GM19023 (cell line): ENCODE results near the gene EYA2.

ENCODE experiments used
- ATAC-seq: cut with Tn5 transposase; IDR thresholded peaks from one replicate; pipeline ENCODE4 v1.9.1; 2021; ENCODE audit warnings: mild to moderate bottlenecking, moderate library complexity; ENCODE audit not compliant: unreplicated experiment

EYA2 gene

GRCh38 chr20:47237715-47238114 is 343.1 kb downstream of the EYA2 start:
- ATAC-seq, result no peak
